NCI-H2081 (cell line): Measurements from ENCODE around the gene KLHL26.
"Not testable (repeated sequence)": the region's sequence is repeated elsewhere in the genome, so short reads cannot be mapped to it uniquely, and the experiment has no call there.

Source experiments
- DNase-seq, 2 experiments: peaks; one replicate each; lab custom pipeline; 2025; lab: John Stamatoyannopoulos, UW

Gene KLHL26

DNA sequence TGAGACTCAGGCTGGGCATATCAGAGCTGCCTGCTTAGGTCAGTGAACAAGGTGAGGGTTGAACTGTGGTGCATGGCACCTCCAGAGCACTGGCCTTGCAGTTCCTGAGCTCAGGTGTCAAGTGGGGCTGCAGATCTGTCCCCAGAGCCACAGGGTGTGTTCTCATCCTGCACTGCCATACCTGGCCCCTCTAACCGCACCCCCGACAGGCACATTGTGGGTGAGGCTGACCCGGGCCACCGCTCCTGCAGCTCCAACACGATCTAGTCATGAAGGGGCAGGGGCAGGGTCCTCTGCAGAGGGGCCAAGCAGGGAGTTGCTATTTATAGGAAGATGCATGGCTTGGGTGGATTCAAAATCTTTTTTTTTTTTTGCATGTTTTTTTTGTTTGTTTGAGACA is 30.0 kb downstream of the KLHL26 start:
- no peak for DNase-seq

DNA sequence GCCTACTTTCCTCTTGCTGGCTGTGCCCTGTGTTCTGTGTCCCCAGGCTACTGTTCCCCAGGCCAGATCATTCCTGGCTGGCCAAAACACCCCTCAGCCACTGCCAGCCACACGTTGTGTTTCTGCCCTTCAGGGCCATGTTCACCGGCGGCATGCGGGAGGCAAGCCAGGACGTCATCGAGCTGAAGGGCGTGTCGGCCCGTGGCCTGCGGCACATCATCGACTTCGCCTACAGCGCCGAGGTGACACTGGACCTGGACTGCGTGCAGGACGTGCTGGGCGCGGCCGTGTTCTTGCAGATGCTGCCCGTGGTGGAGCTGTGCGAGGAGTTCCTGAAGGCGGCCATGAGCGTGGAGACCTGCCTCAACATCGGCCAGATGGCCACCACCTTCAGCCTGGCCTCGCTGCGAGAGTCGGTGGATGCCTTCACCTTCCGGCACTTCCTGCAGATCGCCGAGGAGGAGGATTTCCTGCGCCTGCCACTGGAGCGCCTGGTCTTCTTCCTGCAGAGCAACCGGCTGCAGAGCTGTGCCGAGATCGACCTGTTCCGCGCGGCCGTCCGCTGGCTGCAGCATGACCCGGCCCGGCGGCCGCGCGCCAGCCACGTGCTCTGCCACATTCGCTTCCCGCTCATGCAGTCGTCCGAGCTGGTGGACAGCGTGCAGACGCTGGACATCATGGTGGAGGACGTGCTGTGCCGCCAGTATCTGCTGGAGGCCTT is 30.9 kb downstream of the KLHL26 start:
- DNase-seq, result no peak

DNA sequence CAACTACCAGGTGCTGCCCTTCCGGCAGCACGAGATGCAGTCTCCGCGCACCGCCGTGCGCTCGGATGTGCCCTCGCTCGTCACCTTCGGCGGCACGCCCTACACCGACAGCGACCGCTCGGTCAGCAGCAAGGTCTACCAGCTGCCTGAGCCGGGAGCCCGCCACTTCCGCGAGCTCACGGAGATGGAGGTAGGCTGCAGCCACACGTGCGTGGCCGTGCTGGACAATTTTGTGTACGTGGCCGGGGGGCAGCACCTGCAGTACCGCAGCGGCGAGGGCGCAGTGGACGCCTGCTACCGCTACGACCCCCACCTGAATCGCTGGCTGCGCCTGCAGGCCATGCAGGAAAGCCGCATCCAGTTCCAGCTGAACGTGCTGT is 31.4 kb downstream of the KLHL26 start:
- no peak for DNase-seq

DNA sequence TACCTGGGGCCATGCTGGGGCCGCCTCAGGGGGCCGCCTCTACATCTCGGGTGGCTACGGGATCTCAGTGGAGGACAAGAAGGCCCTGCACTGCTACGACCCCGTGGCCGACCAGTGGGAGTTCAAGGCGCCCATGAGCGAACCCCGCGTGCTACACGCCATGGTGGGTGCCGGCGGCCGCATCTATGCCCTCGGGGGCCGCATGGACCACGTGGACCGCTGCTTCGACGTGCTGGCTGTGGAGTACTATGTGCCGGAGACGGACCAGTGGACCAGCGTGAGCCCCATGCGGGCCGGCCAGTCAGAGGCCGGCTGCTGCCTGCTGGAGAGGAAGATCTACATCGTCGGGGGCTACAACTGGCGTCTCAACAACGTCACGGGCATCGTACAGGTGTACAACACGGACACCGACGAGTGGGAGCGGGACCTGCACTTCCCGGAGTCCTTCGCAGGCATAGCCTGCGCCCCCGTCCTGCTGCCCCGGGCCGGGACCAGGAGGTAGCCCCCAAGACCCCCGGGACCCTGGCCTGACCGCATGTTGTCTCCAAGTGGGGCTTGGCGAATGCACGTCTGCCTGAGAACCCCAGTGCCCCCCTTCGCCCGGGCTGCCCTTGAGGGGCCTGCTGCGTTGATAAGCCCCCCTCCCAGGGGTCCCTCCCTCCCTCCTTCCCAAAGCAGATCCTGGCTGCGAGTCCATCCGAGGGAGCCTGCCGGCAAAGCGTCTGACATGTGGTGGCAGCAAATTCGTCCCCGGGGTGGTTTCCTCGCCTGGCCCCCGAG is 32.1 kb downstream of the KLHL26 start:
- no peak for DNase-seq

DNA sequence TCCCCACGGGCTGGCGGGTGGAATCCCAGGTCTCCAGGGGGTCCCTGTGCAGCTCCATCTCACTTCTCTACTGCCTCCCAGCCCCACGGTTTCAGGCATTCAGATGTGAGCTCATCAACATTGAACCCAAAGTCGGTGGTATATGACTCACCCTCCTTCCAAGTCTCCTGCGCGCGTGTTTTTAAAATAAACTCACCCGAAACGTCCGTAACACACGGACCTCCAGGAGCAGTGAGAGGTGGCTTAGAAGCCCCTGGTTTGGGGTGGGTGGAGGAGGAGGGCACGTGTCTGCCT is 32.6 kb downstream of the KLHL26 start:
- no peak for DNase-seq

DNA sequence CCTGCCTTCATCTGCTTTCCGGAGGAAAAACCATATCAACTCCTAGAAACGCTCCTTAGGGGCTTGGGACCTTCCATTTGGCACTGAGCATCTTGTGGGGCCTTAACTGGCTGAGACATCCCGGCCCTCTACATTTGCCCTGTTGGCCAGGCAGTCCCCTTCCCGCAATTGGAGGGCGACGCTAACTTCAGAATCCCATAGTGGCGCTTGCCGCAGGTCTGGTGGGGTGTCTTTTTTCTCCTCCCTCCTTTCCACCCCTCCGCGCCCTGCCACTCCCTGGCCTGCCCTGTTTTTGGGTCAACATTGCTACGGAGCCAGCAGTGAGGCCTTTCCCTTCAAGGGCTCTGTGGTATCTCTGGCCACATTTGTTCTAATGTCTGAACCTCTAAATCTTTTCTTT is 33.1 kb downstream of the KLHL26 start:
- no peak for DNase-seq

DNA sequence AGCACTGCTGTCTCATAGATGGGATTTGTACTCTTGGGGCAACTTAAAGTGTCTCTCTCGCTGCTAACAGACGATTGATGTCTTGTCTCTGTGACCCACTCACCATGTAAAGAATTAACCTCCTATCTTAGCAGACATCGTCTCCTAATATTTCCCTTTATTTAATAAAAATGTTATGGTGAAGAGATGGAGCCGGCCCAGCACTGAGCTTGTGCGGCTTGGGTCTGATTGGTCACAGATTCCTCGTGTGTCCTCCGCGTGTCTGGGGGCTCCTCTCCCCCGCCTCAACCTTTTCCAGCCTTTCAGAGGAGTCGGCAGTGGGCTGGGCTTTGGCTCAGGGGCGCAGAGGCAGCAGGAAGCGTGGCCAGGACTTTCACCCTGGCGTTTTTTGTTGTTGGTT is 33.5 kb downstream of the KLHL26 start:
- no peak for DNase-seq

DNA sequence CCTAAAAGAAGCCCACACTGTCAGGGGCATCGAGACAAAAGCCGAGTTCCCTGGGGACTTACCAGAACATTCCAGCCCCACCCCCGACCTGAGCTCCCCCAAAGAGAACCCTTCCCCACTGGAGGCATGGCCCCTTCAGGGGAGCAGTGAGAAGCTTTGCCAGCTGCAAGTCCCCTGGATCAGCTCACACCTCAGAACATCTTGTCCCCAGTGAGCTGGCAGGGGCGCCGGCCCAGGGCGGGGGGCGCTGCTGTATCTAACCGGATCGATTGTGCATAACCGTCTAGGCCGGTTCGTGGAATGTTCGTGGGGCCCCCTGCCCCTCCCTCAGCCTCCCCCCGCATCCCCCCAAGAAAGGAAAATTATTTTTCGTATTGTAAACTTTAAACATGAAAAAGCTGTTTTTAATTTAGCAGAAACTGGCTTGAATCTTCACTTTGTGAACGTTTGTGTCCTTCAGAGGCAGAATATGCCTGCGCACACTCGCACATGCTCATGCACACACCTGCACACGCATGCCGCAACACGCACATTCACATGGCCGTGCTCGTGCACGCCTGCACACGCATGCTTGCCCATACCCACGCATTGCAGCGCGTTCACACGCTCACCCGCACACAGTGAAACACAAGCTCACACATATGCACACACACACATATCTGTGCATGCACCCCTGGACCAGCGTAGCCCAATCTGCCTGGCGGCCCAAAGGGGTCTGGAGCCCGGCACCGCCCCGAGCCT is 34.6 kb downstream of the KLHL26 start:
- DNase-seq, result no peak

DNA sequence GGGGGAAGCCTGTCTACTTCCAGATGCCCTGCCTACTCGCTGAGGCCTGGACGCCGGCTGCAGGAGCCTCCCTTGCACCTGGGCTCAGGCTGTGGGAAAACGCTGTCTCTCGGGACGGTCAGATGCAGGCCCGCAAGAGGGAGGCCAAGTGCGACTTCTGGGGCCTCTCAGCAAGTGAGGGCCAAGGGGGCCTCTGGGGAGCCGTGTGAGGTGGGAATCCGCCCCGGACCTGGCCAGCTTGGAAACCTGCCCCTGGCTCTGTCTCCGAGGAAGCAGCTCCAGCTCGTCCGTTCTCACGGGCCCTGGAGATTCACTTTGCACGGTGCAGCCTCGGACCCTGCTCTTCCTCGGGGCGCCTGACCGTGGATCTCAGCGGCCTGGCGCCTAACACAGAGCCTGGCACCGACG is 35.2 kb downstream of the KLHL26 start:
- DNase-seq, result no peak

DNA sequence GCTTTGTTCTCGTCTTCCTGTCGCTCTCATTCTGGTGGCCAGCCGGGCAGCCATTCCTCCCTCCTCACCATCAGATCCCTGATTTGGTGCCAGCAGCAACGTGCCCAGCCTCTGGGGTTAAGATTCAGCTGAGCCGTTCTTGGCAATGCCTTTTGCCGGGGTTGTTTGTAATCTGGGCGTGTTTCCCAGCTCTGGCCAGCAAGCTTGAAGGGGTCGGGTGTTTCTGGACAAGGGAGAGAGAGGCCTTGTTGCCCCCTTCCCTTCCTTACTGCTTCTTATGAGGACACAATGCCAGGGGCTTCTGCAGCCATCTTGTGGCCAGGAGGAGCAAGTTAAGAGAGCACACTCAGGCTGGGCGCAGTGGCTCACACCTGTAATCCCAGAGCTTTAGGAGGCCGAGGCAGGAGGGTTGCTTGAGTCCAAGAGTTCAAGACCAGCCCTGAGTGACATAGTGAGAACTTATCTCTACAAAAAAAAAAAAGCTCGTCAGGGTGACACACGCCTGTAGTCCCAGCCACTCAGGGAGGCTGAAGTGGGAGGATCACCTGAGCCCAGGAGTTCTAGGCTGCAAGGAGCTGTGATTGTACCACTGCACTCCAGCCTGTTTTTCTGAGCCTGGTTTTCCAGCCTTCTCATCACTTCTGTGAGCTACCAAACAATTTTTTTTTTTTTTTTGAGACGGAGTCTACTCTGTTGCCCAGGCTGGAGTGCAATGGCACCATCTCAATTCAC is 35.9 kb downstream of the KLHL26 start:
- DNase-seq, result no peak

DNA sequence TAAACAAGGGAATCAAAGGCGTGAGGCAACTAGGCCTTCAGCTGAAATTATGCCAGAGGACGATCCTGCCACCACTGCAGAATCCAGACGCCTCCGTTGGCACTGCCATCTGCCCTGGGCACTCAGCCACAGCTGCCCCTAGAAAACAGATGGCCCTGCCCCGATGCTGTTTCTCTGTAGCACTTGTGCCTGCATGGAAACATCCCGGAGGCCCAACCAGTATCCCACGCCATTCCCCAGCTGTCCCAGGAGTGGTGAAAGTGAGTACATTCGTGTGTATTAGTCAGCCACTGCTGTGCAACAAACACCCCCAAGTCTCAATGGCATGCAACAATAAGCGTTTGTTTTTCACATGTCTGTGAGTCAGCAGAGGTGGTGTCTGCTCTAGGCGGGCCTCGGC is 37.8 kb downstream of the KLHL26 start:
- DNase-seq, result peak in 1 of 2 experiments; percentile 17

DNA sequence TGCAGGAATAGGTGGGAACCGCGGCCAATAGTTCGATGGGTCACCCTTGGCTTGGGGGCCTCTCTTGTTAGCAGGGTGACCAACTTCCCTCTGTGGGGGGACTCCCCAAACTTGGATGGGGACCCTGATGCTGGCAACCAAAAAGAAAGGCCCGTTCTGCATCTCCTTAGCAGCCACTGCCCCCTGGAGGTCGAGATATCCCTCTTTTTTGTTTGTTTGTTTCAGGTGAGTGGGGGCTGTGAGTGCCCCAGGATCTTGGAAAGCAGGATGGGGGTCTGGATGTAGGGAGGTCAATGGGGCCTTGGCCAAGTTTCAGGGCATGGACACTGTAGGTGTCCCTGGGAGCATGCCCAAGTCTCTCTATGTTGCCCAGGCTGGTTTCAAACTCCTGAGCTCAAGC is 39.0 kb downstream of the KLHL26 start:
- no peak for DNase-seq

DNA sequence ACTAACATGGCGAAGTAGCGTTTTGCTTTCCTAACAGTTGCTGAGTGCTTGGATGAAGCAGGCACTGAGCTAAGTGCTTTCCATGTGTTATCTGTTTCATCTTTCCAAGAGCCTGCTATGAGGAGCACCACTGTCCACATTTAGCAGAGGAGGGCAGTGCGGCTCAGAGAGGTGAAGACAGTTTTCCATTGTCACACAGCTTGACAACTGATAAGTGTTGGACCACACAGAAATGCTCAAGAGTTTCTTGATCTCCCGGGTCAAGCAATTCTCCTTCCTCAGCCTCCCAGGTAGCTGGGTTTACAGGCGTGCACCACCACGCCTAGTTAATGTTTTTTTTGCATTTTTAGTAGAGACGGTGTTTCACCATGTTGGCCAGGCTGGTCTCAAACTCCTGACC is 39.9 kb downstream of the KLHL26 start:
- no peak for DNase-seq

DNA sequence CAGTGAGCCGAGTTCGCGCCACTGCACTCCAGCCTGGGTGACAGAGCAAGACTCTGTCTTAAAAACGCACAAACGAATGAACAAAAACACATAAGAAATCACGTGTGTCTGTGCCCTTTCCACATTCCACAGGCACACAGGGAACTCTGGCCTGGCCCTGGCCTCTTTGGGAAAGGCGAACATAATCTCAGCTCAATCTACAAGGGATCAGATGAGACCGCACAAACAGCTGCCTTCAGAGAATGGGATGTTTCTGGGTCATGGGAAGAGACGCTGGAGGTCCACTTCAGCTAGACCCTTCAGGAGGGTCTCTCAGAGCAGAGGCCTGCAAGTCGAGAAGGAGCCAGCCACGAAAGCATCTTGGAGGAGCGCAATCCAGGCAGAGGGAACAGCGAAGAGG is 40.3 kb downstream of the KLHL26 start:
- DNase-seq, result no peak

DNA sequence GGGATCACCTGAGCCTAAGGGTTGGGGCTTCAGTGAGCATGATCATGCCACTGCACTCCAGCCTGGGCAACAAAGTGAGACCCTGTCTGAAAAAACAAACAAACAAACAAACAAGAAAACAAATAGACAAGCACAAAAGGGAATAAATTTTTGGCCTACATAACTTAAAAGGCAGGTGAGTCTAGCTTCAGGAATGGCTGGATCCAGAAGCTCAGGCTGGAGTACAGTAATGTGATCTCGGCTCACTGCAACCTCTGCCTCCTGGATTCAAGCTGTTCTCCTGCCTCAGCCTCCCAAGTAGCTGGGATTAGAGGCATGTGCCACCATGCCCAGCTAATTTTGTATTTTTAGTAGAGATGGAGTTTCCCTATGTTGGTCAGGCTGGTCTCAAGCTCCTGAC is 43.3 kb downstream of the KLHL26 start:
- DNase-seq, result not testable (repeated sequence)

DNA sequence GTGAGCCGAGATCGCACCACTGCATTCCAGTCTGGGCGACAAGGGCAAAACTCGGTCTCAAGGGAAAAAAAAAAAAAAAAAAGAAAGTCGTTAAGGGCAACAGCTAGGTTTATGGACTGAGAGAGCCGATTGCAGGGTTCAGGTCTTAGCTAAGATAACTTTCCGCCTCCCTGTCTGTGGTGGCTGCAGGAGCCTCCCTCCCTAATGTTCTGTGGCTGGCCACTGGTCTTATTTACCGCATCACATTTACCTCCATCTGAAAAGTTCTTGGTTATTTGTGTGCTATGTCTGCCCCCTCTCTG is 45.9 kb downstream of the KLHL26 start:
- DNase-seq, result no peak

DNA sequence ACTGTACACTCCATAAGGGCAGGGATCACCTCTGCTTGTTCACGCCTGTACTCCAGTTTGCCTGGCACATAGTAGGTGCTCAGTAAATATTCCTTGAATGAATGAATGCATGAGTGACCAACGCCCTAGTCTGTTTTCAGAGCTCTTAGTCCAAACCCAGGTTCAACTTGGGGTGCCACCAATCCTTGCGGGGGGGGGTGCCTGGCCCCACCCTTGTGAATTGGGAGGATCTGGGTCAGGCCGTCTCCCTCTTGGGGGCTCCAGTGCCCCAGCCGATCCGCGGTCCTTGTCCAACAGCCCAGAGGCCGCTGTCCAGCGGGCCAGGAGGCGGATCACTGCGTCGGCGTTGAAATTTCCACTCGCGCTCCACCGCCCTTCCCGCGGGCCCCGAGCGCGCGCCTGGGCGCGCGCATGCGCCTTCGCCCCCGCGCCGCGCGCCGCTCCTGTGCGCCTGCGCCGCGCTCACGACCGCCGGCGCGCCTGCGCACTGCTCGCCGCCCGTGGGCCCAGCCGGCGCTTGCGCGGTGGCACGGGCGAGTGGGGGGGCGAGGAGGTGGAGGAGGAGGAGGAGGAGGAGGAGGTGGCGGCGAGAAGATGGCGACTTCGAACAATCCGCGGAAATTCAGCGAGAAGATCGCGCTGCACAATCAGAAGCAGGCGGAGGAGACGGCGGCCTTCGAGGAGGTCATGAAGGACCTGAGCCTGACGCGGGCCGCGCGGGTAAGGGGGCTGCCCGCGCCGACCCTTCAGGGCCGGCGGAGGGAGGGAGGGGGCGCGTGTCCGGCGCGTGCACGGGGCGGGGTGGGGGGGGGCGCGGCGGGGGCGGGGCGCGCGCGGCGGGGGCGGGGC is 46.5 kb downstream of the KLHL26 start, which contains the start of gene CRTC1:
CRTC1 (plus strand) TSS at position 572 of the 849 bp plus-strand sequence; CDS start at position 595, 23 bp downstream.
- peak; percentile 83 to 89 for DNase-seq

DNA sequence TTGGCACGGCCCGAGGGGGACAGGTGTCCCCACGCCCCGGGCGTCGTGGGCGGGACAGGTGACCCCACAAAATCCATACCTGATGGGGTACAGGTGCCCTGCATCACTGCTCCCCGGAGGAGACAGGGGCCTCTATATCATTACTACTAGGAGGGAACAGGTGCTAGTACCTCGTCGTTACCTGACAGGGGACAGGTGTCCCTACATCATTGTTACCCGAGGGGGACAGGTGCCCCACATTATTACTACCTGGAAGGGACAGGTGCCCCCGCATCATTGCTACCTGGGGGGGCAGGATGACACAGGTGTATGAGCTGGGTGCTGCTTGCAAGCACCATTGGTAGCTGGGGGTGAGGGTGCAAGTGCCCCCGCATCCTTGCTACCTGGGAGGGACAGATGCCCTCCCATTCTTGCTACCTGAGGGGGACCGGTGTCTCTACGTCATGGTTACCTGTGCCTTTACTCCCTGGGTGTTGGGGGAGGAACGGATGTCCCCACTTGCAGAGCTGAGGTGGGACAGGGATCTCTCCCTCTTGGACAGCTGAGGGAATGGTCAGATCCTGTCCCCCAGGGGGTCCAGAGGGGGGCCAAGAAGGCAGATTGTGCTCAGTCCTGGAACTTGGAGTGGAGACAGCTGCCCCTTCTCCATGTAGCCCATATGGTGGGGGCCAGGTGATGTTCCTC is 47.3 kb downstream of the KLHL26 start:
- peak in 1 of 2 experiments; percentile 40 for DNase-seq

DNA sequence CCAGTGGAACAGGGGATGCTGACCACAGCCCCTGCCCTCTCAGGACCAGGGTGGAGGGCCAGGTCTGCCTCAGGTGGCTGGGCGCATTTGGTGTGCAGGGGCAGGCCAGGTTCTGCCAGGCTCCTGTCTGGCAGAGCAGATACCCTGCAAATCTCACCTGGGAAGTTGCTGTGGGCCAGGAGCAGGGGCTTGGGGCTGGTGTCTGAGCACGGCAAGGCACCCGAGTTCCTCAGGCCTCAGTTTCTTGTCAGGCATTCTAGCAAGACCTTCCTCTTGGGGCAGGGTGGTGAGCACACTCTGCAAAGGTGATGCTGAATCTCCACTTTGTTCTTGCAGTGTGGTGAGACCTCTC is 47.8 kb downstream of the KLHL26 start:
- no peak for DNase-seq

DNA sequence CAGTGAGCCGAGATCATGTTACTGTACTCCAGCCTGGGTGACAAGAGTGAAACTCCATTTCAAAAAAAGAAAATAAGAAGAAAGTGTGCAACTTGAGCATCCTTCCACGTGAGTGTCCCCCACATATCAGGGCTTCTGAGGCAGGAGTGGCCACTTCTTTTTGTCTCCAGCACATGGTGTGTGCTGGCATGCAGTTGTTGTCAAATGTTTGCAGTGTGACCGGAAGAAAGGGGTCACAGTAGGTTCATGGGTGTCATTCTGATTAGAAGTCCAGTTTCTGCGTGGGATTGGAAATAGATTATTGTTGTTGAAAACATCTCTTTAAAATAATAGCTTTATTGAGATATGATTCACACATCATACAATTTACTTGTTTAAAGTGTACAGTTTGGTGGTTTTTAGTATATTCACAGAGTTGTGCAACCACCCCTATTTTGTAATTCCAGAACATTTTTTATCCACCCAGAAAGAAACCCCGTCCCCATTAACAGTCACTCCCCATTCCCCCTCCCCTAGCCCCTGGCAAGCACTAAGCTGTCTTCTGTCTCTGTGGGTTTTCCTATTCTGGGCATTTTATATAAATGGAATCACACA is 48.9 kb downstream of the KLHL26 start:
- DNase-seq, result no peak
